NCI-H82 treated with DMSO at 0.1 percent for 48 hours (cell line): Measurements from ENCODE around the gene TNFRSF19.
"Not testable (repeated sequence)": the region's sequence is repeated elsewhere in the genome, so short reads cannot be mapped to it uniquely, and the experiment has no call there.

Experiments used
- DNase-seq: peaks from one replicate; lab custom pipeline; 2025; ENCODE audit not compliant: unreplicated experiment; lab: John Stamatoyannopoulos, UW

The TNFRSF19 gene

DNA sequence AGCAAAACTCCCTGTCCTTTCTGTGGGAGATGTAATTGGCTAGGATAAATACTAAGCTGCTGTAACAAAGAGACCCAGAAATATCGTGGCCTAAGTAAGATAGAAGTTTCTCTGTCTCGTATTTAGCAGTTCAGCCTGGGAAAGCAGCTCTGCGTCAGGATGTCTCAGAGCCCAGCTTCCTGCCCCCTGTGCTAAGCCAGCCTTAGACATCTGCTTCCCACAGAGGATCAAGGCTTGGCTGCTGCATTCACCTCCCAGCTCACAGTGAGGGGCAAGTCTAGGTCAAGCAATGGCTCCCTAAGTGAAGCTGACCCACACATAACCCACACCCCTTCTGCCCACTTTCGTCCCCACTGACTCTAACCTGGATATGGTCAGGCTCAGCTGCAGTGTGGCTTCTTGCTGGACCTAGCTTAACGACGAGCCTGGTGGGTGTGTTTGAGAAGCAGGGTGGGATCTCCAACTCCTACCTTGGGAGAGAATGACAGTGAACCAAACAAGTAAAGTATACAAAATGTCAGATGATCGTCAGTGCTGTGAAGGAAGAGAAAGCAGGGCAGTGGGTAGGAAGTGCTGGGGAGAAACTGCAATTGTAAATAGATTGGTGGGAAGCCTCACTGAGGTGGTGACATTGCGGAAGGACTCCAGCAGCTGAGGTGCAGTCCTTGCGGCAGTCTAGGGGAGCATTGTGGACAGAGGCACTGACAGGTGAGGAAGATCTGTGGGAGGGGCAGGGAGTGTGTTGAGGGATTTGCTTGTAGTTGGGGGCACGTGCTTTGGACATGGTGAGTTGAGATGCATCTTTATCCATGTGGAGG, 82.9 kb downstream of the TNFRSF19 start:
- peak; percentile 63 for DNase-seq

DNA sequence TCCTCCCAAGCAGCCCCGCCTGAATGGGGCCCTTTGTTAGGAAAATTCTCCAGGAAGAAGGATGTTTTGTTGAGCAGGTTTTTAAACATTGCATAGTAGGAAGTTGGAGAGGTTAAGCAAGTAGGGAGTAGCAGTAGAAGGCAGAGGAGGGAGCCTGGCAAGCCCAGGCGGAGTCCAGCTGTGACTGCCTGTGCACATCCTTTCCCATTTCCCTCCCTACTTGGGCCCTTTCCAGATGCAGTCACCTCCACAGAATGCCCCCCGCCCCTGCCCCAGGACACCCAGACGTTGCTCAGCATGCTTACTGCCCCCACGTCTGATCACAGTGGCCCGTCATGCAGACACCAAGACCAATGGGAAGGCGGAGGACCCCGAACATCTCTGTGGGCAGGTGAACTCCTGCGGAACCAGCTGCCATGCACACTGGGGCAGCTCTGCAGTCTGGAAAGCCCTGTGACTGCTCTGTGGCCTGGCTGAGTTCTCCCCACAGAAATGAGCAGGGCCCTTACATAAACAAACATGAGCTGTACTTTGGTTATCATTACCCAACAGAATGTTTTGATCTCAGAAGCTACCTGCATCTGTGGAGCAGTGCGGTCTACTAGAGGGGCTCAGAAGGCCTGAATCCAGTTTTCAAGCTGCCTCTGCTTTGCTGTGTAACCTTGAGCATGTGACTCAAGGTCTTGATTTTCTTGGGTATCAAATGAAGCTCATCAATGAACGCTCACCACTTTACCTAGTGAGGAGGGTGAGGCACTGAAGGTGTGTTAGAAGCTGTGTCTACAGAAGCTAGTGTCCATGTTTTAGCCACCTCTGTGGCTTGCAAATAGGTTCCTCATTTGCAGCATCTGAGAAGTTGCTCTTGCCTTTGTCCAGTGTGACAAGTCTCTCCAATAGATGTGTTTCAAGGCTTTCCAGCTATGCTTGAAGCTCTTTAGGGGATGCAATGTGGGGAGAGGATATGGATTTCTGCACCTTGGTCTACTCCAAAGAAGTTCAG, 84.2 kb downstream of the TNFRSF19 start:
- no peak for DNase-seq

- DNase-seq: no peak
Observed at GRCh38 chr13:23655321-23655720, 85.1 kb downstream of the TNFRSF19 start.

DNA sequence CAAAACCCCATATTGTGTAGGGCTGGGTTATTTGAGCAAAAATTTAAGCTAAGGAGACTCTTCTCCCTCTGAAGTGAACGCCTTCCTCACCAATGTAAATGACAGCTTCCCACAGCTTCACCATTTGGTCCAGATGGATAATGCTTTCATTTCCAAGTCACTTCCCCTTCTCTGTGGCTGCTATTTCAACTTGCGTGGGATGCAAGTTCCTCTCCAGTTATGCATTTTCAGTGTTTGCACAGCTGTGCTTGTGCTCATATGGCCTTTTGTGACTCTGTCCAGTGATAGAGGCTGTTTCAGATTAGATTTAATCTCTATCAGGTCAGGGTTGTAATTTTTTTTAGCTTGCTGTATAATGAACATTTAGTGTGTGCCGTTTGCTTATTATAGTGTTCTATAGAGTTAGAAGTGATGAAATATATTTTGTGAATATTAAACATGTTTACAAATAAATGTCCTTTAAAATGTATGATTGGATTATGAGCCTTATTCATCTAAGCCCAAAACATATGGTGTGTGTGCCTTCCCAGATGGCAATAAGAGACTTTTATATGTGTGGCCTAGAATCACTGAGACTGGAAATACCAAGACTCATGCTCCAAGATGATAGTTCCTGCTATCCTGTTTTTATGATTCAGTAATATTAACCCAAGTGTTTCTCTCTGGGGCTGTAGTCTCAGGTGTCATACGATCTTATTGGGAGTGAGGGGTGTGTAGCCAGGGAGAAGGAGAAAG, 86.6 kb downstream of the TNFRSF19 start:
- DNase-seq: peak; percentile 98

GRCh38 chr13:23658929-23659541, 88.8 kb downstream of the TNFRSF19 start:
- no peak for DNase-seq

DNA sequence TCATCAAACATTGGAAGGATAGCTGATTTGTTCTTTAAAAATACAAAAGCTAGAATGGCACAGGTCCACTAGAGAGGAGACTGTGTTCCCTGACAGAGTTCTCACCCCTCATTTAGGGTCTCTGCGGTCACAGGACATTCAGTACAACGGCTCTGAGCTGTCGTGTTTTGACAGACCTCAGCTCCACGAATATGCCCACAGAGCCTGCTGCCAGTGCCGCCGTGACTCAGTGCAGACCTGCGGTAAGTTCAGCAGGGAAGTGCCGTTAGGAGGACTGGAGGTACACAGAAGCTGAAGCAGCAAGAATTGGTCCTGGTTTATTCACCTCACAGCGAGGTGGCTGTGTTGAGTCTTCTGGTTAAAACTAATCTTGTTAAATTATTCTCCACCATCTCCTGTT, 90.0 kb downstream of the TNFRSF19 start:
- no peak for DNase-seq

GRCh38 chr13:23666582-23666981, 96.4 kb downstream of the TNFRSF19 start:
- no peak for DNase-seq

- DNase-seq: no peak
Observed at GRCh38 chr13:23667750-23668149, 97.5 kb downstream of the TNFRSF19 start.

GRCh38 chr13:23668562-23668961, 98.3 kb downstream of the TNFRSF19 start:
- no peak for DNase-seq

DNA sequence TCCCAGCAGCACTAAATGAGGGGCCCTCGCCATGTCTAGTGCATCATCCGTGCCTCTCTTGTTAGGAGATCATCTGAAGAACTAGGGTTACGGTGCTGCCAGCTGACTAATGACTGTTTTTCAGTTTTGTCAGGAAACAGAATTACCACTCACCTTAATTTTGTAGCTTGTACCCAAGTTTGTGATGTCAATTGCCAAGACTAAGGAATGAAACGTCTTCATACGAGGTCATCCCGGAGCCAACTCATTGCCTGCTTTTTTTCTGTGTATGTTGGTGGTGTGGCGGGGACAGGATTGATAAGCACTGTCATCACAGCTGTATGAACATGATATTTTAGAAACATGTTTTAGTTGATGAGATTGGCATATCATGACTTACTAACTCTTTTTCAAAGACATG, 100.6 kb downstream of the TNFRSF19 start:
- no peak for DNase-seq

DNA sequence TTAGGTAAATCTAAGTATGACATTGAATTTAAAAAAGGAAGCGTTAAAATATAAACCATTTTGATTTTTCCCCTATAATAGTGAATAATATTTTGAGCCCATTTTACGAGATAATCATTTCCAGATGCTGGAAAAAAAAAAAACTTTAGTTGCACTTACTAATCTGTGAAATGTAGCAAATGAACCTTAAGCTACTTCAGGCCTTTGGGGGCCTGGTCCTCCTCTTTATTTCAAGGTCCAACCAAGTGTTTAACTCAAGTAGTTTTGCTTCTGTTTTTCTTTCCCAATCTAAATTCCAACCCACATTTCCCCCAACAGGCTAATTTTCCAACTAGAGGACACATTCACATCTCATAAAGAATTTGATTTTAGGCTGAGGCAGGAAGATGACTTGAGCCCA, 101.2 kb downstream of the TNFRSF19 start:
- no peak for DNase-seq

DNA sequence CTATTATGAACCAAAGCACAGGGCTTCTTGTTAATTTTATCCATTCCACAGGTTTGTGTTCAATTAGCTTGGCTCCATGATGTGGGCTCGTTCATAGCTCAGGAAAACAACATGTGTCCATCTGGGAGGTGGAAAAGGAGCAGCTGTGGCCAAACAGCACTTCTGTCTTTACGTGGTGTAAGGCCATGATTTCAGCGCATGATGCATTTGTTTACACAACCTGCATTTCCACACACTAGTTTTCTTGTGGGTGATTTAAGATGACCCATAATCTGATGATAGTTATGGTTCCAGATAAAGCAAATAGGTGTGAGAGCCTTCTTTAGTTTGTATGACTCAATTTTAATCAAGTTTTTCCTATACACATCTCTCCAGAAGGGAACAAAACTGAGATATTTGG, 101.7 kb downstream of the TNFRSF19 start:
- DNase-seq: no peak

GRCh38 chr13:23672616-23673015, 102.4 kb downstream of the TNFRSF19 start:
- DNase-seq: no peak

GRCh38 chr13:23673354-23673753, 103.1 kb downstream of the TNFRSF19 start:
- DNase-seq: no peak

DNA sequence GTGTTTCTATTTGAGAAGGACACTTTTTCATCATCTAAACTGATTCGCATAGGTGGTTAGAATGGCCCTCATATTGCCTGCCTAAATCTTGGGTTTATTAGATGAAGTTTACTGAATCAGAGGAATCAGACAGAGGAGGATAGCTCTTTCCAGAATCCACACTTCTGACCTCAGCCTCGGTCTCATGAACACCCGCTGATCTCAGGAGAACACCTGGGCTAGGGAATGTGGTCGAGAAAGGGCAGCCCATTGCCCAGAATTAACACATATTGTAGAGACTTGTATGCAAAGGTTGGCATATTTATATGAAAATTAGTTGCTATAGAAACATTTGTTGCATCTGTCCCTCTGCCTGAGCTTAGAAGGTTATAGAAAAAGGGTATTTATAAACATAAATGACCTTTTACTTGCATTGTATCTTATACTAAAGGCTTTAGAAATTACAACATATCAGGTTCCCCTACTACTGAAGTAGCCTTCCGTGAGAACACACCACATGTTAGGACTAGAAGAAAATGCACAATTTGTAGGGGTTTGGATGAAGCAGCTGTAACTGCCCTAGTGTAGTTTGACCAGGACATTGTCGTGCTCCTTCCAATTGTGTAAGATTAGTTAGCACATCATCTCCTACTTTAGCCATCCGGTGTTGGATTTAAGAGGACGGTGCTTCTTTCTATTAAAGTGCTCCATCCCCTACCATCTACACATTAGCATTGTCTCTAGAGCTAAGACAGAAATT, 103.8 kb downstream of the TNFRSF19 start:
- no peak for DNase-seq

- no peak for DNase-seq
Observed at GRCh38 chr13:23674795-23675640, 104.8 kb downstream of the TNFRSF19 start.

GRCh38 chr13:23677679-23678288, 107.6 kb downstream of the TNFRSF19 start:
- not testable (repeated sequence) for DNase-seq

- no peak for DNase-seq
Observed at GRCh38 chr13:23678795-23679194, 108.6 kb downstream of the TNFRSF19 start.

DNA sequence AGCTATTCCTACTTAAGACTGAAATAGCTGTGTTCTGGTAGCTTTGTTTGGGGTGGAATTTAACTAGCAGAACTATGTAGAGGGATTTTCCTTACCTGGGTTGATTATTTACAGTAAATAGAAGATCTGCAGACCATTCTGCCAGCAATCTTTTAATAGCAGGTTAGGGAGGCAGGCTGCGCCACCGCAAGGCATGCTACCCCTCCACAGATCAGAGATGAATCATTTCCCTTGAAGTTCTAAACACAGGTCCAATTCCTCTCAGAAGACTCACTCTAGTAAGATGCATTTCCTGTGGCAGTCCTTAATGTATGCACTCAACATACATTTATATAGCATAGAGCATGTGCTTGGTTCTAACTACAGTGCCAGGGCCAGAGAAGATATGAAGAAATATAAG, 109.0 kb downstream of the TNFRSF19 start:
- no peak for DNase-seq
